ENCODE data around the gene MAPK8.
"Not testable (repeated sequence)": the region's sequence is repeated elsewhere in the genome, so short reads cannot be mapped to it uniquely, and the experiment has no call there.

Gene MAPK8
- long read RNA-seq, donor 1, partial matches to known transcripts, result 0 of 4 reads
- long read RNA-seq, donor 1, other reads (novel, unspliced or antisense), result 0 of 4 reads
- long read RNA-seq, donor 2, full-length matches to known transcripts, result 2 of 13 reads
- long read RNA-seq, donor 2, partial matches to known transcripts, result 11 of 13 reads
- long read RNA-seq, donor 2, other reads (novel, unspliced or antisense), result 0 of 13 reads
- long read RNA-seq, donor 3, partial matches to known transcripts, result 0 of 1 reads
- long read RNA-seq, donor 3, other reads (novel, unspliced or antisense), result 0 of 1 reads
- long read RNA-seq, donor 4, partial matches to known transcripts, result 17 of 19 reads
- long read RNA-seq, donor 4, other reads (novel, unspliced or antisense), result 0 of 19 reads
- long read RNA-seq, donor 5, partial matches to known transcripts, result 0 of 2 reads
- long read RNA-seq, donor 5, other reads (novel, unspliced or antisense), result 0 of 2 reads
- long read RNA-seq, donor 6, partial matches to known transcripts, result 12 of 12 reads
- long read RNA-seq, donor 6, other reads (novel, unspliced or antisense), result 0 of 12 reads
- long read RNA-seq, donor 7, full-length matches to known transcripts, result 5 of 5 reads
- long read RNA-seq, donor 7, partial matches to known transcripts, result 0 of 5 reads
- long read RNA-seq, donor 7, other reads (novel, unspliced or antisense), result 0 of 5 reads
- long read RNA-seq, donor 8, full-length matches to known transcripts, result 5 of 10 reads
- long read RNA-seq, donor 8, partial matches to known transcripts, result 5 of 10 reads
- long read RNA-seq, donor 8, other reads (novel, unspliced or antisense), result 0 of 10 reads

DNA sequence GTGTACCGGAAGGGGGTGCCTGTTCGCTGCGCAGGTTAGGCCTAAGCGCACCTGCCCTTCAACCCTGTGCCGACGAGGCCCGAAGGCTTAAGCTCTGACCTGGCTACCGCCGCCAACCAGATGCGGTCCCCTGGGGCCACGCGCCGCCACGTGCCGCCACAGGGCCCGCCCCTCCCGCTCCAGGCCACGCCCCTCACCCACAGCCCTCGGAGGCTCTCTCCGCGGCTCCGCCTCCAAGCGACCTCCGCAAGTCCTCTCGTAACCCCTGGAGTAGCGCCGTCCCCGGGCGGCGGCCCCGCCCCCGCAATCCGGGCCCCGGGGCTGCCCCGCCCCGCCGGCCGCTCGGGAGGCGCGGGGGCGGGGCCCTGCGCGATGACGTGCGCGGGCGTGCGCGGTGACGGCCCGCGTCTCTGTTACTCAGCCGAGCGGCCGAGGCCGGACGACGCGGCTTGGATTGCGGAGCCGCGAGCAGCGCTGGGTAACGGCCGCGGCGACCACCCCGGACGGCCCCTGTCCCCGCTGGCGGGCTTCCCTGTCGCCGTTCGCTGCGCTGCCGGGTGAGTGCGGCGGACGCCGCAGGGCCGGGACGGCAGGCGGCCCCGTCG, at the start of gene MAPK8:
Gene MAPK8 (plus strand): TSS at position 413 of the 605 bp plus-strand sequence. CDS start 94,984 bp downstream, outside the sequence.
- peak; percentile 92 for DNase-seq

GRCh38 chr10:48257407-48257961, 49.0 kb upstream of the MAPK8 start:
- no peak for DNase-seq

GRCh38 chr10:48258105-48258504, 48.4 kb upstream of the MAPK8 start:
- DNase-seq, result no peak

DNA sequence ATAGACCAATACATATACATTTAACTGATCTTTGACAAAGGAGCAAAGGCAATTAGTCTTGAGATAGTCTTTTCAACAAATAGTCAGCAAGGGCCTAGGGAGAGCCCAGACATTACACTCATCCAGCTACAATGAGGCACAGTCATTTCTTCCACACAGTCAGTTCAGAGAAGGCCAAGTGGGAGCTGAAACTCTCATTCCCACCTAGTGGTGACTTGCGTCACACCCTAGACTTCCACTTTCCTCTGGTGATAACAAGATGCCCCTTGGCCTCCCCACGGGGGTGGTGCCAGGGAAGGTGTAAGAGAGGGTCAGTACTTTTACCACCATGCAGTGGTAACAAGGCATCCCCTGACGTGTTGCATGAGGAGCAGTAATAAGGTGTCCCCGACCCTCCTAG, 39.9 kb upstream of the MAPK8 start:
- no peak for DNase-seq

- DNase-seq, result no peak
Measured at GRCh38 chr10:48271047-48271730, 35.3 kb upstream of the MAPK8 start.

GRCh38 chr10:48272682-48273081, 33.8 kb upstream of the MAPK8 start:
- no peak for DNase-seq

DNA sequence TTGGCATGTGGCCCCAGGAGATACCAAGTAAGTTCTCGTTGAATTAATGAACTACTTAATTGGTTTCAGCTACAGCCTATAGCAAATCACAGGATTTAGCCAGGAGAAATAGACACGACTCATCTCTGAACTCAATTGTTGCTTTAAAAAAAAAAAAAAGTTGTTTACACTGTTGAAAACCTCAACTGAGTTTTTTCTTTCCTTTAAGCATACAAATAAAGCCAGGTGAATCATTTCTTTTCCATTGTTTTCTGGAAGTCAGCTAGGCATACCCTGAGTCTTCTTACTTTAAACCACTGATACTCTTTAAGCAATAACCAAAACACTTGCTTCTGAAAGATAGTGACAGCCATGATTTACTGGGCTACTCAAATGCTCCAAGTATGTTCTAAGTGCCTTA, 32.7 kb upstream of the MAPK8 start:
- DNase-seq, result no peak

DNA sequence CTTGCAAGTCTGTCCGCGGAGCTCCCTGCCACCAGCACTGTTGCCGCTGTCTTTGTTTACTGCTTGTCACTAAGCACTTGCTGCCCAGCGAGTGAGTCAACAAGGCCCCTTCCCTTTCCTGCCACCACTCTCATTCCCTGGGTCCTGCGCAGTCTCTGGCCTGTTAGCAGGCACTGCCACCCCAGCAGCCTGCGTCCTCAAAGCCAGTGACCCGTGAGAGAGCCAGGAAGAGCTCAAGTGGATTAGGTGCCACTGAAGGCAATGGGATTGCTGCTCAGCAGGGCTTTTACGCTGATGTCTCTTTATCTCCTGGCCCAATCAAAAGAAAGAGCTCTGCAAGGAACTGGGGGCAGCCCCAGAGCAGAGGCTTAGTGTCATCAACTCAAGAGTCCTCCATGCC, 31.8 kb upstream of the MAPK8 start, which contains the start of gene FRMPD2:
Gene FRMPD2 (minus strand): TSS at position 61 of the 400 bp plus-strand sequence. CDS start 129 bp downstream, outside the sequence.
- DNase-seq, result no peak

DNA sequence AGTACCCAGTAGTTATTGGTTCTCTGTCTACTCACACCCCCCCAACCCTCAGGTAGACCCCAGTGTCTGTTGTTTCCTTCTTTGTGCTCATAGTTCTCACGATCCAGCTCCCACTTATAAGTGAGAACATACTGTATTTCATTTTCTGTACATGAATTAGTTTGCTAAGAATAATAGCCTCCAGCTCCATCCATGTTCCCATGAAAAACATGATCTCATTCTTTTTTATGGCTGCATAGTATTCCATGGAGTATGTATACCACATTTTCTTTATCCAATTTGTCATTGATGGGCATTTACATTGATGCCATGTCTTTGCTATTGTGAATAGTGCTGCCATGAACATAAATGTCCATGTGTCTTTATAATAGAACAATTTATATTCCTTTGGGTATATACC, 29.4 kb upstream of the MAPK8 start:
- DNase-seq, result no peak

DNA sequence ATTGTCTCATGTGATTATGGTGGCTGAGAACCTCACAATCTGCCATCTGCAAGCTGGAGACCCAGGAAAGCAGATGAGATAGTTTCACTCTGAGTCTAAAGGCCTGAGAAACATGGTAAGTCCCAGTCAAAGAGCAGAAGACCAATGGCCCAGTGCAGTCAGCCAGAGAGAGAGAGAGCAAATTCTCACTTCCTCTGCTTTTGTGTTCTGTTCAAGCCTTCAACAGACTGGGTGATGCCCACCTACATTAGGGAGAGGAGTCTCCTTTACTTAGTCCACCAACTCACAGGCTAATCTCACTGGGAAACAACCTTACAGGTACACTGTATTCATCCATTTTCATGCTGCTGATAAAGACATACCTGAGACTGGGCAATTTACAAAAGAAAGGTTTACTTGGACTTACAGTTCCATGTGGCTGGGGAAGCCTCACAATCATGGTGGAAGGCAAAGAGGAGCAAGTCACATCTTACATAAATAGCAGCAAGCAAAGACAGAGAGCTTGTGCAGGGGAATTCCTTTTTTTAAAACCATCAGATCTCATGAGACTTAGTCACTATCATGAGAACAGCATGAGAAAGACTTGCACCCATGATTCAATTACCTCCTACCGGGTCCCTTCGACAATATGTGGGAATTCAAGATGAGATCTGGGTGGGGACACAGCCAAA, 27.3 kb upstream of the MAPK8 start:
- DNase-seq, result no peak

DNA sequence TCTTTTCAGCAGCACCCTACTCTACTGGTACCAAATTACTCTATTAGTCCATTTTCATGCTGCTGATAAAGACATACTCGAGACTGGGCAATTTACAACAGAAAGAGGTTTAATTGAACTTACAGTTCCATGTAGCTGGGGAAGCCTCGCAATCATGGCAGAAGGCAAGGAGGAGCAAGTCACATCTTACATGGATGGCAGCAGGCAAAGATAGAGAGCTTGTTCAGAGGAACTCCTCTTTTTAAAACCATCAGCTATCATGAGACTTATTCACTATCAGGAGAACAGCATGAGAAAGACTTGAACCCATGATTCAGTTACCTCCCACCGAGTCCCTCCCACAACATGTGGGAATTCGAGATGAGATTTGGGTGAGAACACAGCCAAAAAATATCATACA, 24.8 kb upstream of the MAPK8 start:
- not testable (repeated sequence) for DNase-seq

DNA sequence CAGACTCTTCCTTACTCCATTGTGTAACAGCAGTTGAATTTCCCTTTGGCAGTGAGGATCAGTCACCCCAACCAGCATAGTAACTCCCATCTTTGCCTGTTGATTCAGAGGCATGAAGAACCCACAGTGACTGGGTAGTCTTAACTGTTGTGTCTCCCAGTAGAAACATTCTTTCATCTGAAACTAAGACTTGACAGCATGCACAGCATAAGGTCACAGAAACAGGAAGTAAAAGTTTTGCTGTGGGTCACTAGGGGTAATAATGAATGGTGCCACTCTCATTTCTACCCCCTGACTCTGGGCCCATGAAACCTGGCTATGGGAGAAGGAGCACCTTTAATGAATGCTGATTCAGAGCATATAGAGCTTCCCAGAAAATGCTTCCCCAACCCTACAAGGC, 23.6 kb upstream of the MAPK8 start:
- no peak for DNase-seq

- DNase-seq, result no peak
Measured at GRCh38 chr10:48284002-48284546, 22.4 kb upstream of the MAPK8 start.

- DNase-seq, result no peak
Measured at GRCh38 chr10:48284811-48285210, 21.7 kb upstream of the MAPK8 start.

DNA sequence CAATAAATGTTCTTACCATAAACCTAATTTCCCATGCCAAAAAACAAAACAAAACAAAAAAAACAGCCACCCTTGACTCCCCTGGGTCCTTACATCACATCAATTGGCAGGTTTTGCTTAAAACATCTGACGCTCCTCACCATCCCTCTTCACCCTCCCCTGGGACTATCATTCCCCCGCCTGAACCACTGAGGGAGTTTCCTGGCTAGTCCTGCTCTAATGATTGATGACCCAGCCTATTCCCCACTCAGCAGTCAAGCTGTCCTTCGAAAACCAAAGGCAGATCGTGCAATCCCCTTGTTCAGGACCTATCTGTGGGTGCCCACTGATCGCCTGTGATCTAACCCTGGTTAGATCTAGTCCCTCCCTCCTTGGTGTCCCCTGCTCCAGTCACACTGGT, 20.8 kb upstream of the MAPK8 start:
- DNase-seq, result no peak

DNA sequence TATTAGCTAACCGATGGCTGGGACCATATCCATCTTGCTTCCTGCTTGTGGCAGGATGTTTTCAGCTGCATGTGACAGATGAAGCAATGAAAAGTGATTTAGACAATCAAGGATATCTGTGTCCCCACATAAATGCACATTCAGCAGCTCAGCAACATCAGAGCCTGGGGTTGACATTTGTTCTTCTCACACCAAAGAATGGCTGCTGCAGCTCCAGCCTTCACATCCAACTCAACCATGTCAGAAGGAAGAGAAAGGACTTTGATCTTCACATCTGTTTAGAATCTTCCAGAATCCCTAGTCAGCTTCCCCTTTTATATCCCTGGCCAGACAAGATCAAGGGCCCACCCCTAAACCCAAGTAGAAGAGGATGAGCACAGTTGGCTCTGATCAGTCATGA, 20.1 kb upstream of the MAPK8 start:
- no peak for DNase-seq

GRCh38 chr10:48287417-48288391, 18.8 kb upstream of the MAPK8 start:
- DNase-seq, result no peak

DNA sequence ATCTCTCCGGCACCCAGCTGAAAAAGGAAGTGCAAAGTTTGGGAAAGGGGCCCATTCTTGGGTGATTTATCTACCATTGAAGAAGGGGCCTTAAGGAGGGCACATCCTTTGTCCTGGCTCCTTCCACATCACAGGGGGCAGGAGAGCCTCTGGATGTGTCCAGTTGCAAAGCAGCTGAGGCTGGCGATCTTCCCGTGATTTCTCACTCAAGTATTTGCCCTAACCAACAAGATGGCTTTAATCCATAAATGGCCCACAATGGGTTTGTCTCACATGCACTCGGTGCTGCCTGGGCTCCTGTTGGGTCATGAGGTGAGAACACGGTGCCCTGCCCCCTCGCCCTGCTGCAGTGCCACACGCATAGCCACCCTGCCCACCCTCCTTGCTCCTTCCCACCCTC, 17.8 kb upstream of the MAPK8 start:
- no peak for DNase-seq

DNA sequence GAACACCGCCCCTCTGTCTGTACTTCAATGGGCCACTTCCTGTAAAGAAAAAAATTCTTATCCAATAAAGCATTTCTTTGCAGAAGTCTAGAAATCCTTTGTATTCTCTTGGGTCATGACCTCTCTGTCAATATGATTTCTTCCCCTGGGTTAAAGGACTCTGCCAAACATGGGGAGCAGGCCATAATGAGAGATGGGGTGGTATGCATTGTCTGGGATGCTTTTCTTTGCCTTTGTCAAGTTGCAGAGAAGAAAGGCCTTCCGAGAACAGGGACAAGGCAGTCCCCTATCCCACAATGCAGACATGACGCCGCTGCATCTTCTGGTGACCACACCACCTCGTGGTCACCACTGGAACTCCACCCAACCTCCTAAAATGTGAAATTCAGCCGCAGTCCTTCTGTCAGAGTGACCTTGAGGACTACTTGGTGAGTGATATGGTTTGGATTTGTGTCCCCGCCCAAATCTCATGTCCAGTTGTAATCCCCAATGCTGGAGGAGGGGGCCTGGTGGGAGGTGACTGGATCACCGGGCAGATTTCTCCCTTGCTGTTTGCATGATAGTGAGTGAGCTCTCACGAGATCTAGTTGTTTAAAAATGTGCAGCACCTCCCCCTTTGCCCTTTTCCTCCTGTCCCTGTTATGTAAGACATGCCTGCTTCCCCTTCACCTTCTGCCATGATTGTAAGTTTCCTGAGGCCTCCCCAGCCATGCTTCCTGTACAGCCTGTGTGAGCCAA, 16.8 kb upstream of the MAPK8 start:
- peak; percentile 51 for DNase-seq
